HL-60 (cell line): ENCODE measurements around the gene CRELD2.

Source experiments
- CTCF ChIP-seq: IDR thresholded peaks from one replicate; pipeline ENCODE4 v1.5.1; 2011; ENCODE audit warnings: low read length, control low read depth, inconsistent platforms; ENCODE audit not compliant: insufficient read depth
- GABPA ChIP-seq: IDR thresholded peaks from 2 replicates; pipeline ENCODE4 v1.6.1; 2012; ENCODE audit warnings: low read depth
- POLR2AphosphoS5 ChIP-seq: IDR thresholded peaks from 2 replicates; pipeline ENCODE4 v1.6.1; 2012; ENCODE audit warnings: low read depth
- REST ChIP-seq: IDR thresholded peaks from 2 replicates; pipeline ENCODE4 v1.6.1; 2012; ENCODE audit warnings: low read depth; ENCODE audit not compliant: insufficient replicate concordance
- SPI1 ChIP-seq: IDR thresholded peaks from 2 replicates; pipeline ENCODE4 v1.6.1; 2012; ENCODE audit warnings: low read depth, mild to moderate bottlenecking, borderline replicate concordance

- TF ChIP-seq CTCF, result no peak
- TF ChIP-seq POLR2AphosphoS5, result no peak
- no peak for TF ChIP-seq SPI1
- TF ChIP-seq GABPA, result no peak
- TF ChIP-seq REST, result no peak
Measured at GRCh38 chr22:49920859-49921258, 2.4 kb downstream of the CRELD2 start.
